ENCODE results near the gene FDX1. TPM values are rescaled to one million over a fixed set of nuclear protein-coding genes. Genes with fewer than 3 reads are reported as not detected.

The FDX1 gene
- total RNA-seq, 1 donor from 2014 or later: 9.1 TPM

Other genes with a start within 250 kb of the FDX1 start
- gene RDX, start 133.3 kb upstream of the FDX1 start, total RNA-seq: 55.0 TPM